Cerebellar nuclear complex (tissue), 1 donor: ENCODE data around the gene SKA1.
"Not testable (repeated sequence)": the region's sequence is repeated elsewhere in the genome, so short reads cannot be mapped to it uniquely, and the experiment has no call there.

ENCODE experiments used
- DNase-seq, 2 experiments: peaks; one replicate each; lab custom pipeline; 2025; lab: John Stamatoyannopoulos, UW

The SKA1 gene

DNA sequence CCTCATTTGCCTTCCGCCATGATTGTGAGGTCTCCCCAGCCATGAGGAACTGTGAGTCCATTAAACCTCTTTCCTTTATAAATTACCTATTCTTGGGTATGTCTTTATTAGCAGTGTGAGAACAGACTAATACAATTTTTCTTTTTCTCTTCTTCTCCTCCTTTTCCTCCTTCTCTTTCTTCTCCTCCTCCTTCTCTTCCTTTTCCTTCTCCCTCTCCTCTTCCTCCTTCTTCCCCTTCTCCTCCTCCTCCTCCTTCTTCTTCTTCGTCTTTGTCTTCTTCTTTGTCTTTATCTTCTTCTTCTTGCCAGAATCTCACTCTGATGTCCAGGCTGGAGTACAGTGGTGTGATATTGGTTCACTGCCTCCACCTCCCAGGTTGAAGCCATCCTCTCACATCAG lies 20.2 kb downstream of the SKA1 start:
- DNase-seq: no peak

- DNase-seq: no peak
Observed at GRCh38 chr18:50396005-50396660, 21.3 kb downstream of the SKA1 start.

DNA sequence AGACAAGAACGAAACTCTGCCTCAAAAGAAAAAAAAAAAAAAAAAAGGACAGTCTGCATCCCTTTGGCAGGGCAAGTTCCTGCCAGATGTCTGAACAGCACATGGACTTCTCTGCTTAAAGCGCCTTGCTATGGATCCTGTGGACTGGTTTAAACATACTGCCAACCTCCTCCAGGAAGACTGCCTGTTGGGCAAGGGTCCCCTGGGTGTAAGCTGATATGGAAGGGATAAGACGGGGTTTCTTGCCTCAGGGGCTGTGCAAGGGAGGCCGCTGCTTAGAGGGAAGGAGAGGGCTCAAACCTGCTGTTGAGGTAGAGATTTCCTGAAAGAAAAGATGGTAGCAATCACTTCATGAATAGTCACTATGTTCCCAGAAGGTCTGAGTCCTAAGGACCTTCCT lies 22.2 kb downstream of the SKA1 start:
- no peak for DNase-seq

GRCh38 chr18:50398099-50398498 lies 23.3 kb downstream of the SKA1 start:
- DNase-seq: no peak

DNA sequence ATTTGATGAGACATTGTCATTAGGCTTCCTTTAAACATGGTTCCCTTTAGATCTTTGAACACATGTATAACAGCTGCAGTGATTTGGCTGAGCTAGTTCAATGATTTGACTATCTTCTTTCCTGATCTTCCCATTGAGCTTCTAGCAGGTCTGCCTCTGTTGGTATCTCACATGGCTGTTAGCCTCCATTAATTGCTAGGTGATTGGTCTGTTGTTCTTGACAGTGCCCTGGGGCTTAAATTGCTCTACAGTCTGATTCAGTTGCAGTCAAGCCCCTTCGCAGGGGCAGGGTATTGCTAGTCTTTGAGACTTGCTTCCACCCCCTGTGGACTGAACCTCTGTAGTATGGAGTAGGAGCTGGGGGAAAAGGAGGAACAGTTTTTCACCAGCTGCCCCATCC lies 24.1 kb downstream of the SKA1 start:
- no peak for DNase-seq

DNA sequence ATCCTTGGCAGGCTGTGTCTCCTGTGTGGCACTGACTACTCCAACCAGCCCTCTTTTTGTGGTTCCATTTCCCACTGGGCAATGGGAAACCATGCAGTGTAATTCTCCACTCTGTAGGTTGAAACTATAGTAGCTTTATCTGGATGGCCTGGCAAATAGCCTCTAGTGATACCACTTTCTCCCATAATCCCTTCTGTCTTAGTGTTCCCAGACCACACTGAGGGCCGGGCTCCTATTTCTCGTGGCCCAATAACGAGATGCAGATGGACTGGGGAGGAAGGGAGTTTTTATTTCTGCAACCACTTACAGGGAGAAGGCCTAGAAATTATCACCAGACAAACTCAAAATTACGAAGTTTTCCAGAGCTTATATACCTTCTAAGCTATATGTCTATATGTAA lies 24.7 kb downstream of the SKA1 start:
- DNase-seq: no peak

DNA sequence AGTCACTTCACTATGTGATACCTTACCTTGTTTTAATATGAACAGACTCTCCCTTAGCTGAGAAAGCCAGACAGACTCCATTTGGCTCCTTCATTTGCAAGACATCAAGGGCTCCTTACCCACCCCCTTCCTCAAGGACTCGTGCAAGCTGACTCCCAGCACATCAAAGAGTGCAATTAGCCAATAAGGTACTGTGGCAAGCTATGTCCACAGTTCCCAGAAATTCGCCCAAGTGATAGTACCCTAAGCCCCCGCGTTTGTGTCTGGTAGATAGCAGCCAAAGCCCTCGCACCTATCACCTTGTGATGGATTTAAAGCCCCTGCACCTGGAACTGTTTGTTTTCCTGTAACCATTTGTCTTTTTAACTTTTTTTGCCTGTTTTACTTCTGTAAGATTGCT lies 25.6 kb downstream of the SKA1 start:
- DNase-seq: not testable (repeated sequence)

DNA sequence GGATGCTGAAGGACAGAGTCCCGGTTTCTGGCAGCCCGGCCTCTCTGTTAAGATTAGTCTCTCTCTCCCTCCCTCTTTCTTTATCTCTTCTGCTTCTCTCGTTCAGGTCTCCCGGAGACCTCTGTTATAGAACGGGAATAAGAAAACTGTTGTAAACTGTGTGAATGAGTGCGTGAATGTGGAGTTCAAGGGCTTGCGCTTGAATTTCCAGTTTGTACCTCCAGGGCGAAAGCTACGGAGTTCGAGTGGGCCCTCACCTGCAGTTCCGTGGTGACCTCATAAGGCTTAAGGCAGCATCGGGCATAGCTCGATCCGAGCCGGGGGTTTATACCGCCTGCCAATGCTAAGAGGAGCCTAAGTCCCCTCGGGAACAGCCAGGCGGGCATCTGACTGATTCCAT lies 26.4 kb downstream of the SKA1 start:
- no peak for DNase-seq

DNA sequence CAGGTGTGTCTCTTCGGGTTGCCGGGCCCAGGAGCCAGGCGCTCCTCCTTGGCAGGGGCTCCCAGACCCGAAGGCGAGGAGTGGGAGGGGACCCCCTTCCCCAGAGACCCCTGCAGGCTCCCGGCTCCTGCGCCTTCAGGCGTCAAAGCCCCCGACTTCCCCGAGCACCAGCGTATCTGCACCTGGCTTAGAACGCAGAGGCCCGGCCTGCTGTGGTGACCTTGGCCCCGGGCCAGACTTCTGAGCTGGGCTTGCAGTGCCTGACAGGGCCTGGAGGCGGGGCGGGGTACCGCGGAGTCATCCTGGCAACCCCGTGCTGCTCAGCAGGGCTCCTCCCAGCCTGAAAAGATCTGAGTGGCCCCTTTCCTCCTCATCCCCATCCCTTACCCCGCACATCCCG lies 27.0 kb downstream of the SKA1 start:
- DNase-seq: no peak

DNA sequence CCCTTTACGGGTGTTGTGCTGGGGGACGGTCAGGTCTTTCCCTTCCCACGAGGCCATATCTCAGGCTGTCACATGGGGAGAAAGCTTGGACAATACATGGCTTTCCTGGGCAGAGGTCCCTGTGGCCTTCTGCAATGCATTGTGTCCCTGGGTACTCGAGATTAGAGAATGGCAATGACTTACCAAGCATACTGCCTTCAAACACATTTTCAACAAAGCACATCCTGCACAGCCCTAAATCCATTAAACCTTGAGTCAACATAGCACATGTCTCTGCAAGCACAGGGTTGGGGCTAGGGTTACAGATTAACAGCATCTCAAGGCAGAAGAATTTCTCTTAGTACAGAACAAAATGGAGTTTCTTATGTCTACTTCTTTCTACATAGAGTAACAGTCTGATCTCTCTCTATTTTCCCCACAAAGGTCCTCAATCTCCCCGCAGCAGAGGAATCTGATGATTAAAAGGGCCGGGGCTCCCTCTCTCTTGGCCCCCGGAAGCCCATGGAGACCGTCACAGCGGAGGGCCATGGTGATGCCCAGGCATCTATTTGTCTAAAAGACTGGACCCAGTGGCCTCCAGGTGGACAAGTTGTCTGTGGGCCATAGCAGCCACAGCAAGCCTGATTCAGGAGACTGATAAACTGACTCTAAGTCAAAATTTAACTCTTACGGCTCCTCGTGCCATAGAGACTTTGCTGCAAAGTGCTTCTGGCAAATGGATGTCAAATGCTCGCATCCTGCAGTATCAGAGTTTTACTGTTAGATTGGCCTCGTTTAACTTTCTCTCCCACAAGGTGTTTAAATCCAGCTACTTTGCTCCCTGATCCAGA lies 30.1 kb downstream of the SKA1 start:
- not testable (repeated sequence) for DNase-seq

- no peak for DNase-seq
Observed at GRCh38 chr18:50405582-50406271, 30.9 kb downstream of the SKA1 start.

- no peak for DNase-seq
Observed at GRCh38 chr18:50409236-50409635, 34.4 kb downstream of the SKA1 start.

DNA sequence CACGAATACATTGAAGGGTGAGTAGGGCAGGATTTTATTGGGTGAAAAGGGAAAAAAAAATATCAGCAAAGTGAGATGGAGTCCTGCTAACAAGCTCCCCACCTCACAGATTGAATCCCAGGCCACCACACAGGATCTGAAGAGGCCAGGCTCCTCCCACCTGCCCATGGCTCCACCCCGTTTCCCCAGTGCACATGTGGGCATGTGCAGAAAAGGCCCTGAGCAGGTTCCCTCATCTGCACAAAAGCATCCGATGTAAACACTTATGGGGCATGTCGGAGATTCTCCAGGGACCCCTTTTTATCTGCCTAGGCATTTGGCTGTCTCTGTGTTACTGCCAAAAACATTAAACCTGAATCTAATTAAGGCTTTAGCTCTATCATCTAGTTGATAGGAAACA lies 35.2 kb downstream of the SKA1 start:
- DNase-seq: no peak

DNA sequence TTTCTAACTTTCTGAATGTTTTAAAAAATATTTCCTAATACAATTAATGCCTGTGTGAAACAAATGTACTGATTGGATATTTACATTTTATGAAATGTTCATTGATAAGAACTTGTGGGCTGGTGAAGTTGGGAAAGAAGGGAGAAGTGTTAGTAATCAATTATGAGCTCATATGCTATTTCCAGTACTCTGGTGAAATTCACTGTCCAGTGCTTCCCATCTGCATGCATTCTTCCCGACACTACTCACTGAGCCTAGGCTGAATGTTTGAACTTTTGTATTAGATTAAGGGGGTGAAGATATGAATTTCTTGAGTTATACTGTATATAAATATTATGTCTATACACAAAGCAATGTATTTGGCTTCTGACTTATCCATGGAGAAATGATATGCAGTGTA lies 36.0 kb downstream of the SKA1 start:
- DNase-seq: no peak

- DNase-seq: not testable (repeated sequence)
Observed at GRCh38 chr18:50416832-50417231, 42.0 kb downstream of the SKA1 start.

GRCh38 chr18:50417705-50418104 lies 42.9 kb downstream of the SKA1 start:
- DNase-seq: not testable (repeated sequence)

DNA sequence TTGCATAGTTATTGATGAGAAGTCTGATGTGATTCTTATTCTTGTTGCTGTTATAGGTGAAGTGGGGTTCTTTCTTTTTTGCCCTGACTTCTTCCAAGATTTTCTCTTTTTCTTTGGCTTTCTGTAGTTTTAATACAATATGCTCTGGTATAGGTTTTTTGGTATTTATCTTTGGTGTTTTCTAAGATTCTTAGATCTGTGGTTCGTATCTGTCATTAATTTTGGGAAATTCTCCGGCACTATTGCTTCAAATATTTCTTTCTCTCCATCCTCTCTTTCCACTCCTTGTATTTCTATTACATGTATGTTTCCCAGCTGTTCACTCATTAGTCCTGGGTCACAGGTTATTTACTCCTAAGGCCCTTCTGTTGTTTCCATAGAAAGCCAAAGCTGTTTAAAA lies 43.8 kb downstream of the SKA1 start:
- DNase-seq: no peak

DNA sequence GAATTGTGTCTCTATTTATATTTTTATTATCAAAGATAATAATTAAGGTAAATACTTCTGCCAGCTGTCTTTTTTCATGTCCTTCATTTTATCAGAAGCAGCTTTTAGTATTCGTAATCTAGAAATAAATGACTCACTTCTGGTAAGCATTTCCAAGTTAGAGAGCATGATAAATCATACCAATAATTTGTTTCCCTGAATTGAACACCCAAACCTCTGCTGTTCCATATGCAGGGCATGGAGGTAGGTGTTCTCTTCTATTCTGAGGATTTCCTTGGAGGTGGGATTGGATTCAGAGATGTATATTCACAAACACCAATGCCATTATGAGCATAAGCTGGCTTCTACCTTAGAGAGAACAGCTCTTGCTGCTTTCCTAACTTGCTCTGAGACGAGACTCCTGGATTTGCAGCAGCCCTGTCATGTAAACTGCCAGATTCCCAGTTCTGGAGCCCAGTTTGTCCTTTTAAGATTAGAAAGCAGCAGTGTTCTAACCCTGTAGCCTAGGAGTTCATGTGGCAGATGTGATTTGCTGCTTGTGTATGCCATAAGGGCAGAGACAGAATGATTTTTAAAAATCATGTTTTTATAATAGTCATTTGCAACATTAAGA lies 47.5 kb downstream of the SKA1 start:
- no peak for DNase-seq

GRCh38 chr18:50424877-50425690 lies 50.2 kb downstream of the SKA1 start:
- DNase-seq: no peak

DNA sequence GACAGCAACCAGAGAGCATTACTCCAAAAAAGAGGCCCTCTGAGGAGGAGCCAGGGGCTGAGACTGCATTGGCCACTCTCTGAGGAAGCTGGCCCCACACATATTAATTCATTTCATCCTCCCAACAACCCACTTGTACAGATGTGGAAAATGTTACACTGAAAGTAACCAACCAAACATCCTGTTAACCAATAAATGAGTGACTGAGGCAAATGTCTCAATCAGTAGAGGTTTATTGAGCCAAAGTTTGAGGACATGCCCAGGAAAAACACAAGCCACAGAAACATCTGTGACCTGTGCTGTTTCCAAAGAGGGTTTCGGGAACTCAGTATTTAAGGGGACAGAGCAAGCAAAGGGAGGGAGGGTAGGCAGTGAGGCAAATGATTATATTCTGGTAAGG lies 53.0 kb downstream of the SKA1 start:
- DNase-seq: no peak

DNA sequence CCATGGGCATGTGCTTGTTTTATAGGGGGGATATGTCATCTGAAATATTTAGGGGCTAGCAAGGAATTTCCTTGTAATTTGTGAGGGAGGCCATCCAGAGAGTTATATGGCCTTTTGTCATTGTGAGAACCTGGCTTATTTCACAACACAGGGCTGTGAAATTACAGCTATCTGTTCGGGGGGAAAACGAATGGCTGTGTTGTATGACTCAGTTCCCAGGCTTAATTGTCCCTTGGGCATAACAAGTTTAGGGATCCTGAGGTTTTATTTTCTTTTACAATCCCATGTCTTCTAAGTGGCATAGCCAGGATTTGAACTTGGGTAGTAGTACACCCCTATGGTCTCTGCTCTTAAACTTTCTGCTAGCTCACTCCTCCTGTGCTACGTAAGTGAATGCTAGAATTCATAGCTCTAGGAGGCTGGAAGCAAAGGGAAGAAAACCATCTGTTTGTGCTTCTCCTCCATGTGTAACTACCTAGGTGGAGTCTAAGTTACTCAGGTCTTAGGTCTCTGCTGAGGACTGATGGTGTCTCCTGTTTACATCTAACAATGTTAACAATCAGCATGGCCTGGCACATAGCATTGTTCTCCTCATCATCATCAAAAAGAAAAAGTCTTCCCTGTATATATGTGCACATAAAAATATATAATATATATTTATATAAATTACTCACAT lies 53.8 kb downstream of the SKA1 start:
- DNase-seq: no peak
